H9 (cell line): ENCODE results near the gene GET4. TPM values are rescaled to one million over a fixed set of nuclear protein-coding genes. Genes with fewer than 3 reads are reported as not detected.

Experiments used
- DNase-seq: peaks from one replicate; pipeline ENCODE4 v3.0.0-alpha.2; 2017
- H2AFZ ChIP-seq: one replicate; pipeline ENCODE4 v1.6.1; 2013; ENCODE audit warnings: mild to moderate bottlenecking, low read length, control low read depth, moderate library complexity
- H2AK5ac ChIP-seq: 2 replicates; pipeline ENCODE4 v1.6.1; 2013; ENCODE audit warnings: low read length, control low read depth, mixed read lengths; ENCODE audit not compliant: insufficient read length
- H2BK120ac ChIP-seq: one replicate; pipeline ENCODE4 v1.6.1; 2013; ENCODE audit warnings: low read depth, mild to moderate bottlenecking, low read length, control low read depth, inconsistent platforms; ENCODE audit not compliant: poor library complexity, severe bottlenecking
- H2BK12ac ChIP-seq: 2 replicates; pipeline ENCODE4 v1.6.1; 2013; ENCODE audit warnings: low read length, control low read depth, mixed read lengths, low read depth; ENCODE audit not compliant: insufficient read length
- H2BK15ac ChIP-seq: 2 replicates; pipeline ENCODE4 v1.6.1; 2013; ENCODE audit warnings: low read depth, low read length, control low read depth
- H2BK20ac ChIP-seq: one replicate; pipeline ENCODE4 v1.6.1; 2013; ENCODE audit warnings: low read depth, mild to moderate bottlenecking, low read length, control low read depth, inconsistent platforms; ENCODE audit not compliant: poor library complexity, severe bottlenecking
- H2BK5ac ChIP-seq: 2 replicates; pipeline ENCODE4 v1.6.1; 2013; ENCODE audit warnings: low read length, control low read depth, mixed read lengths; ENCODE audit not compliant: insufficient read length
- H3K14ac ChIP-seq: 2 replicates; pipeline ENCODE4 v1.6.1; 2013; ENCODE audit warnings: low read length, control low read depth; ENCODE audit not compliant: insufficient read depth
- H3K18ac ChIP-seq: 2 replicates; pipeline ENCODE4 v1.6.1; 2013; ENCODE audit warnings: low read depth, mild to moderate bottlenecking, mixed read lengths, low read length, control low read depth; ENCODE audit not compliant: insufficient read length
- H3K23ac ChIP-seq: 2 replicates; pipeline ENCODE4 v1.6.1; 2013; ENCODE audit warnings: low read length, control low read depth, mixed read lengths, low read depth; ENCODE audit not compliant: insufficient read length
- H3K23me2 ChIP-seq: 2 replicates; pipeline ENCODE4 v1.6.1; 2013; ENCODE audit warnings: low read depth, mild to moderate bottlenecking, mixed read lengths, low read length, control low read depth; ENCODE audit not compliant: insufficient read length, poor library complexity, severe bottlenecking
- H3K27ac ChIP-seq: 2 replicates; pipeline ENCODE4 v1.5.1; 2013; ENCODE audit warnings: low read length, control low read depth, mixed read lengths, low read depth; ENCODE audit not compliant: insufficient read length
- H3K27me3 ChIP-seq: 2 replicates; pipeline ENCODE4 v1.6.1; 2013; ENCODE audit warnings: low read length, control low read depth, inconsistent platforms; ENCODE audit not compliant: insufficient read depth
- H3K4ac ChIP-seq: 2 replicates; pipeline ENCODE4 v1.6.1; 2013; ENCODE audit warnings: low read depth, mild to moderate bottlenecking, control low read depth, inconsistent platforms, low read length, moderate library complexity
- H3K4me1 ChIP-seq: 2 replicates; pipeline ENCODE4 v1.6.1; 2013; ENCODE audit warnings: low read length, control low read depth, inconsistent platforms; ENCODE audit not compliant: insufficient read depth
- H3K4me2 ChIP-seq: 2 replicates; pipeline ENCODE4 v1.6.1; 2013; ENCODE audit warnings: low read length, control low read depth, mixed read lengths; ENCODE audit not compliant: insufficient read length, insufficient read depth
- H3K56ac ChIP-seq: 2 replicates; pipeline ENCODE4 v1.6.1; 2013; ENCODE audit warnings: low read depth, mild to moderate bottlenecking, mixed read lengths, low read length, control low read depth; ENCODE audit not compliant: insufficient read length
- H3K79me1 ChIP-seq: 2 replicates; pipeline ENCODE4 v1.6.1; 2013; ENCODE audit warnings: low read depth, mild to moderate bottlenecking, moderate library complexity, low read length, control low read depth, inconsistent platforms; ENCODE audit not compliant: insufficient read depth, poor library complexity, severe bottlenecking
- H3K79me2 ChIP-seq: 2 replicates; pipeline ENCODE4 v1.6.1; 2013; ENCODE audit warnings: low read length, control low read depth, inconsistent platforms; ENCODE audit not compliant: insufficient read depth
- H3K9ac ChIP-seq: 2 replicates; pipeline ENCODE4 v1.6.1; 2013; ENCODE audit warnings: low read length, control low read depth, mixed read lengths; ENCODE audit not compliant: insufficient read length; ENCODE audit errors: extremely low read depth
- H3K9me3 ChIP-seq: one replicate; pipeline ENCODE4 v1.6.1; 2013; ENCODE audit warnings: low read depth, low read length, inconsistent platforms; ENCODE audit not compliant: control insufficient read depth
- H3T11ph ChIP-seq: one replicate; pipeline ENCODE4 v1.6.1; 2013; ENCODE audit warnings: mild to moderate bottlenecking, low read length, control low read depth, inconsistent platforms
- H4K20me1 ChIP-seq: one replicate; pipeline ENCODE4 v1.6.1; 2013; ENCODE audit not compliant: control insufficient read depth, insufficient read length, insufficient read depth
- H4K5ac ChIP-seq: 2 replicates; pipeline ENCODE4 v1.6.1; 2013; ENCODE audit warnings: low read depth, mild to moderate bottlenecking, mixed read lengths, low read length, control low read depth; ENCODE audit not compliant: insufficient read length
- H4K8ac ChIP-seq: replicated peaks from 2 replicates; pipeline ENCODE4 v1.6.1; 2013; ENCODE audit warnings: low read length, control low read depth, mixed read lengths, low read depth; ENCODE audit not compliant: insufficient read length
- H4K91ac ChIP-seq: 2 replicates; pipeline ENCODE4 v1.6.1; 2013; ENCODE audit warnings: low read depth, mild to moderate bottlenecking, moderate library complexity, mixed read lengths, low read length, control low read depth; ENCODE audit not compliant: insufficient read length
- H3K27ac Mint-ChIP-seq, 3 experiments: 2 replicates in 2 of 3; 3 replicates in 1 of 3; pipeline ENCODE4 v1.8.0; 2020 to 2021; ENCODE audit warnings: mixed read lengths in 3 of 3, mild to moderate bottlenecking in 1 of 3, moderate library complexity in 1 of 3
- H3K27me3 Mint-ChIP-seq: 2 replicates; pipeline ENCODE4 v1.8.0; 2021; ENCODE audit warnings: low read depth, mild to moderate bottlenecking, moderate library complexity, mixed read lengths
- H3K36me3 Mint-ChIP-seq, 3 experiments: 2 replicates in 2 of 3; 3 replicates in 1 of 3; pipeline ENCODE4 v1.8.0; 2020 to 2021; ENCODE audit warnings: low read depth in 3 of 3, mixed read lengths in 3 of 3; ENCODE audit not compliant: insufficient read depth in 1 of 3
- H3K4me1 Mint-ChIP-seq, 2 experiments: 2 replicates each; pipeline ENCODE4 v1.8.0; 2020; ENCODE audit warnings: mixed read lengths in 2 of 2
- H3K4me3 Mint-ChIP-seq, 2 experiments: 2 replicates in 1 of 2; 3 replicates in 1 of 2; pipeline ENCODE4 v1.8.0; 2020 to 2021; ENCODE audit warnings: mild to moderate bottlenecking in 2 of 2, mixed read lengths in 2 of 2, moderate library complexity in 1 of 2
- H3K9me3 Mint-ChIP-seq, 2 experiments: 2 replicates in 1 of 2; 3 replicates in 1 of 2; pipeline ENCODE4 v1.8.0; 2020; ENCODE audit warnings: mild to moderate bottlenecking in 2 of 2, mixed read lengths in 2 of 2, moderate library complexity in 1 of 2
- CTCF ChIP-seq: fragments of 200-600 bp; sonication (generic); conservative IDR thresholded peaks from 3 replicates; pipeline ENCODE4 v1.8.0; 2021; ENCODE audit warnings: antibody characterized with exemption, mild to moderate bottlenecking
- WGBS: extraction: QIAGEN DNeasy Blood & Tissue Kit; methylation state at CpG from one replicate; pipeline ENCODE4 v1.1.7; 2013; ENCODE audit warnings: missing lambda C conversion rate, low lambda C conversion rate, mixed read lengths; ENCODE audit not compliant: insufficient read length; ENCODE audit errors: extremely low coverage; 5-methylcytosine and 5-hydroxymethylcytosine counted together
- total RNA-seq: library from RNA; stranded (reverse); gene quantifications from 2 replicates; pipeline ENCODE4 v1.2.1, GENCODE V29; 2021

GET4 gene
- total RNA-seq, 1 experiment from 2014 or later: 70.2 TPM

- Histone ChIP-seq H3K4me2 (no peak overlapping the region), H4K8ac (no peak overlapping the region), H2AFZ (no peak overlapping the region), H2BK120ac (no peak overlapping the region), H3K18ac (no peak overlapping the region), H3K14ac (no peak overlapping the region), H3K23me2 (no peaks in the 10 kb centered on the region), H3T11ph (no peak overlapping the region), H4K20me1 (no peaks in the 10 kb centered on the region), H2BK5ac (no peak overlapping the region), H4K91ac (no peak overlapping the region), H3K27me3 (no peaks in the 10 kb centered on the region), H3K27ac (no peak overlapping the region), H4K5ac (no peak overlapping the region), H3K9me3 (no peaks in the 10 kb centered on the region), H3K4me1 (no peaks in the 10 kb centered on the region), H3K4ac (no peak overlapping the region), H2AK5ac (no peak overlapping the region), H2BK12ac (no peak overlapping the region), H2BK15ac (no peak overlapping the region), H3K23ac (no peak overlapping the region), H3K79me2 (no peaks in the 10 kb centered on the region), H2BK20ac (no peak overlapping the region), H3K79me1 (no peaks in the 10 kb centered on the region), H3K9ac (no peak overlapping the region), H3K56ac (no peak overlapping the region)
- no peak for TF ChIP-seq CTCF
- no CpG with 5 or more reads among the region's 9 CpGs for whole genome bisulfite sequencing
- H3K27ac Mint-ChIP-seq: no peak overlapping the region
- no peaks in the 10 kb centered on the region for H3K9me3 Mint-ChIP-seq
- H3K27me3 Mint-ChIP-seq: no peaks in the 10 kb centered on the region
- no peaks in the 10 kb centered on the region for H3K4me1 Mint-ChIP-seq
- peaks cover 62 to 93% (median 85%) of the 10 kb centered on the region in 3 experiments for H3K36me3 Mint-ChIP-seq
- no peak overlapping the region for H3K4me3 Mint-ChIP-seq
- no peak for DNase-seq
Measured at GRCh38 chr7:861222-861621, 15.1 kb upstream of the GET4 start.
